Stimulated activated CD8-positive, alpha-beta memory T cell treated with anti-CD3 and anti-CD28 coated beads, Interleukin-4, amount 100 ng/mL, for 24 hours (primary cell): Measurements from ENCODE around the gene PPP6R2.

Source experiments
- DNase-seq: peaks from one replicate; pipeline ENCODE4 v3.0.0-alpha.2; 2020; ENCODE audit warnings: low read depth

PPP6R2 gene

DNA sequence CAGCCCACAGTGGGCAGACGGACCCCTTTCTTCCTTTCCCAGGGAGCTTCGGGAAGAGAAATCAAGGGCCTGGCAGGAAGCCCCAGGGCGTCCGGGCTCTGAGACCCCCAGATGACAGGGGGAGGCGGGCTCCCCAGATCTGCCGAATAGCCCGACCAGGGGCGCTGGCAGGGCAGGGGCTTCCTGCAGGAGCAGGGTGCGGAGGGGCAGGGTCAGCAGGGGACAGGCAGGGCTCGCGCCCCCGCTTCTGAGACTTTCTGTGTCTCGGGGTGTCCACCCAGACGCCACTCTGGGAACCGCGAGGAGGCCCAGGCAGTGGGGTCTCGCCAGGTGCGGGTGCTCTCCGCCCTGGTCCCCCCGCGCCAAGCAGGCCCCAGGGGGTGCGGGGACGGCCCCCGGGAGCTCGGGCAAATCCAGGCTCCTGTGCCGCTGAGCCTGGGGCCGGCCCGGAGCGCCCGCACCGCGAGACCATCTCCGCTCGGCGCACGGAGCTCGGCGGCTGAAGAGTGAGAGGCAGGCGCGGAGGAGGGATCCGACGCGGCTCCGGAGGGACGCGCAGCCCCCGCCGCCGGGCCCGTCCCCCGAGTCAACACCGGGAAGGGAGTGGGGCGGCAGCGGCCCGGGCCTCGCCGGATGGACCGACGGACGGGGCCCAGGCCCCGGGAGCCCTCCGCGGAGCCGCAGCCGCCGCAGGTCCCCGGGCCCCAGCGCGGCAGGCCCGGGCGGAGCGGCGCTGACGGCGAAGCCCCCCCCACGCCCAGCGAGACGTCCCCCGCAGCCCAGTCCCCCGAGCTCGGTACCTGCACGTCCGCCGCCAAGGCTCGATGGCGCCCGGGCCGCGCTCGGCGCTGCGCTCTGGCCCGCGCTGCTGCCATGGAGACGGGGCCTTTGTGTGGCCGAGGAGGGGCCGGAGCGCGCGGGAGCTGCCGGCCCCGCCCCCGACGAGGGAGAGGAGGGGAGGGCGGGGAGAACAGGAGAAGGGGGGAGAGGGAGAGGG, 36.1 kb upstream of the PPP6R2 start, which contains the start of gene PLXNB2:
PLXNB2 (minus strand) TSS at position 894 of the 997 bp plus-strand sequence. CDS start 17,062 bp downstream, outside the sequence.
- no peak for DNase-seq

DNA sequence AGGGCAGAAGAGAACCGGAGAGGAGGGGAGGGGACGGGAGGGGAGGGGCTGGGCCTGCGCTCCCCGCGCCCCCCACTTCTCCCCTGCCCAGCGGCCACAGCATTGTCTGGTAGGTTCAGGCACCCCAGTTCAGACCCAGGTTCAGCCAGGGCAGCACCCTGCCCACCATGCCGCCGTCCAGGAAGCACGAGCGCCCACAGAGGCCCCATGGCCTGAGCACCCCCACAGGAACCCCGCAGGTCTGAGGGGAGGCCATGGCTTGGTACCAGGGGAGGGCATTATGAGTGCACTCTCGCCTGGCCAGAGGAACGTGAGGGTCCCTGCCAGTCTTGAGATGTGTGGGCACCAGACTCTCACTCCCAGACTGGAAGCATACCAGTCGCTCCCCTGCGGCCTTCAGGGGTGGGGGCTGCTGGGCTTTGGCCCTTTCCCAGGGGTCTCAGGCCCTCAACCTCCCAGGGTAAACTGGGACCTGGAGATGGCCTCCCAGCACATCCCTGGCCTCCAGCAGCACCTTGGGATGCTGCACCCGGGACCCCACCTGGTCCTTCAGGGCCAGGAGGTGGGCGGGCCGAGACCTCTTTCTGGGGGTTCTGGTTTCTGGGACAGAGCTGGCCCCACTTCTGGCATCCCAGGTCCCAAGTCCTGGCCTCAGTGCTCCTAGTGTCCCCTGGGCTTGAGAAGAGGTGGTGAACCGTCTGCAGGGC, 35.1 kb upstream of the PPP6R2 start:
- no peak for DNase-seq

DNA sequence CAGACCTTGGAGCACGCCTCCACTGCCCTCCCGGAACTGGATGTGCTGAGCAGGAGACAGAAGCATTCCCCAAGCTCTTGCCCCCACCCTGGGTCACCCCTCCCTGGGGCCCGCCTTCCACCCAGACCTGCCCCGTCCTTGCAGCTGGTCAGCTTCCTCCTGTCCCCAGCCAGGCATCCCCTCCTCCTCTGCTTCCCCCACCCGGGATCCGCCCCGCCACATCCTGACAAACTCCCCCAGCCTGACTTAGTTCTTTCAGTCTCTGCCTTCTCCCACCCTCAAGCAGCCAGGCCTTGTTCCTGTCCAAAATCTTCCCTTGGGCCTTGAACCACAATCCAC, 34.6 kb upstream of the PPP6R2 start:
- DNase-seq: no peak

DNA sequence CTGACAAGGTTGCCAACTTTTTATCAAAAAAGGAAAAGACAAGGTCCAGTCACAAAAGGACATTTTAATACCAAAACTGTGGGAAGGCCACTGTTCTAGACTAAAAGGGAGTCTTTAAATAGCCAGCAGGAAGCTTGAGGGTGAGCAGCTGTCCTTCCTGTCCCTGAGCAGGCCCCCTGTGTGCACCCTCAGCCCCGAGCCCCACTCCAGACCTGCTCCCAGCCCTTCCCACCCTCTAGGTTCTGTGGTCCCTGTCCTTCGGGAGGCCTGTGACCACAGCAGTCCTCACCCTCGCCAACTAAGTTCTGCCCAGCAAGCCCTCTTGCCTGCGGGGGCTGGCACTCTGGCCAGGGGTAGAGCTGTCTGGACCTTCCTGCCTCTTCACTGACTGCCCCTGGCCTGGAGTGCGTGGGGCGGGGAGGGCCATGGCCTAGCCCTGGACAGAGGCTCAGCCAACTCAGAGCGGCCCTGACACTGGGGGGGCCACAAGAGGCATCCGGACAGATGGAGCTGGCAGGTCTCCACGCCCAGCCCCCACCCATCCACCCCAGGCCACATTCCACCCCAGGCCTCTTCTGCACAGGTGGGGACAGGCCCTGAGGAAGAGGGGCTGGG, 34.0 kb upstream of the PPP6R2 start:
- DNase-seq: no peak

DNA sequence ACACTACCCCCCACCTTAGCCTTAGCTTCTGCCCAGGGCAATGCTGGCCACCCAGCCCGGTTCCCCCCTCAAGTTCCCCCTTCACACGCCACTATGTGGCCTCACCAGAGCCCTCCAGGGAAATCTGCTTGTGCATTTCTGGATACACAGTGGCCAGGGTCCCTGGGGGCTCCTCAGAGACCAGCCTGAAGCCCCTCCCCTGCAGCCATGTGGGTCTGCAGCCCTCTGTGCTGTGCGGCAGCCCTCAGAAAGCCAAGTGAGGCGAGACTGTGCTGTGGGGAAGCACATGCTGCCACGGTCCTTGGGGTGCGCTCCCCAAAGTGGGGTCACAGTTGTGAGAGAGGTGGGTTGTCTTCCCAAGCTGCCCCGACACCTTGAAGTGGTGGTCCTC, 33.5 kb upstream of the PPP6R2 start:
- no peak for DNase-seq

DNA sequence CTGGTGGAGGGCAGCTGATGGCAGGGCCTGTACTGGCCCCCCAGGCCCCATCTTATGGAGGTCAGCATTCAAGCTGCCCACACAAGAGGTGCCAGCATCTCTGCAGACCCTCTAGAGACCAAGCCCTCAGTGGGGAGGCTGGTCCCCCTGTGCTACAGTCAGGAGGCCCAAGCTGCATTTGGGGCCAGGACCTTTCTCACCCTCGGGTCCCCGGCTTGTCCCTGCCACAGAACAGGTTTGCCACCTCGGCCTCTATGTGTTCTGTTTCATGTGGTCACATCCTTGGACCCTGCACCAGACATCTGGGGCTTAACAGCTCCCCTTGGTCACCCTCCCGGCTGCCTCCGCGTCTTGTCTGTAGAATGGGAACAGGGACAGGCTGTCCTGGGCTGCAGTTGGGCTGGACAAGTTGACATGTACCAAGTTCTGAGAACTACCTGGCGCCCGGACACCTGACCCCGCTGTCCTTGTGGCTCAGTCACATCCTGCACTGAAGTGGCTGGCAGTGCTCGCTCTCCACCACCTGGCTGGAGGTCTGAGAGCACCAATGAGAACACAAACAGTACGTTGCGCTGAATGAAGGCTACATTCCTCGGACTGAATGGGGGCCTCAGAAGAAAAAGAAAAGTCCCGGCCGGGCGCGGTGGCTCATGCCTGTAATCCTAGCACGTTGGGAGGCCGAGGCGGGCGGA, 33.0 kb upstream of the PPP6R2 start:
- DNase-seq: no peak

DNA sequence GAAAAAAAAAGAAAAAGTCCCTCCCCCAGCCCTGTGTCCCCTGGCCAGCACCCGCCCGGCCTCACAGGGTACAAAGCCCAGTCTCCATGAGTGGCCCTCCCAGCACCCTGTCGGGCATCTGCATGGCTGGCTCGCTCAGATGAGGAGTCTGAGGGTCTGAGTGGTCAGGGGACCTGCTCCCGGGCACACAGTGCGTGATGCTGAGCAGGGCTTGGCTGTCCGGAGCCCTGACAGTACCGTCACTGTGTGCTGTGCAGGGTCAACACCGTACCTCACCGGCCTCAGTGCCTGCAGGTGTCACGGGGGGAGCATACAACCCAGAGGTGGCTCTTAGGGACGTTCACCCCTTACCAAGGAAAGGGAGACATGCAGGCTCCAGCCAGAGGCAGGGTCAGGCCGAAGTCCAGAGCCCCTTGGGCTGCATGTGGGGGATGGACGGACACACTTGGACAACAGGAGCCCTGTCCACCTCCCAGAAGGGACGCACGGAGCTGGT, 32.1 kb upstream of the PPP6R2 start:
- DNase-seq: no peak

DNA sequence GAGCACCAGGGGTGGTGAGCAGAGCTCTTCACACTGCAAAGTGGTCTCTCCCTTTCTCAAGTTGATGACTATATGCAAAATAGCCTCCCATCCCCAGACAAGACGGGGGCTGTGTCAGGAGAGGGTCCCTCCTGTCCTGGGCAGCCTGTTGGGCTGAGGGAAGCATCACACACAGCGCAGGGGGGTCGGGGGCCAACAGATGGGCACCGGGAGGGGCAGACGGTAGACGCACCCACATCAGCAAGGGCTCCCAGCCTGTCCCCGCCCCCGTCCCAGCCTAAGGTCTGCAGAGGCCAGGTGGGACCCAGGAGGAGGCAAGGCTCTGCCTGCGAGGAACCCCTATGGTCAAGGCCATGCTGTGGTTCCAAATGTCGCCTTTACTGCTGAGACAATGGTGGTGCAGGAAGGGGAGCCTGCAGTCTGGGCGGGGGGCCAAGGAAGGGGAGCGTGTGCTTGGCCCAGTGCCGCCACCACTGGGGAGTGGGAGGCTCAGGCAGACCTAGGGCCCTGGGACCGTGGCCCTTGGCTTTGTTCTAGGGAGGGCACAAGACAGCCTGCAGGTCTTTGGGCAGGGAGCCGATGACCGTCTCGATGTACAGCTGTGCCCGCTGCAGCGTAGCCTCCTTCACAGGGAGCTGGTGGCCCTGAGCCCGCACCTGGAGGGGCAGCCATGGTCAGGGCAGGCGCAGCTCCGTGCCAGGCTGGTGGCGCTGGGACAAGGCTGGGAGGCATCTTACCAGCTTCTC, 31.3 kb upstream of the PPP6R2 start:
- DNase-seq: no peak

DNA sequence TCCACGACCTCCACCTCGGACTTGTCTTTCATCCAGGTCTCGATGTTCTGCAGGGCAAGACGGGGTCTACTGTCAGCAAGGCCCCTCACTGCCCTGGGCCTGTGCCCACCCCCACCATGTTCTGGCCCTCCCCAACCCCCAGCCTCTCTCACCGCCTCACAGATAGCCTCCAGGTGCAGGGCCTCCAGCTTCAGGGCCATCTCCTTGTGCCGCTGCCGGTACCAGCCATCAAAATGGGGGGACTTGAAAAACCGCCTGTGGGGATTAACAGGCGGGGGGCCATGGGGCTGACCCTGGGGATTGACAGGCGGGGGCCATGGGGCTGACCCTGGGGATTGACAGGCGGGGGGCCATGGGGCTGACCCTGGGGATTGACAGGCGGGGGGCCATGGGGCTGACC, 30.8 kb upstream of the PPP6R2 start:
- no peak for DNase-seq

DNA sequence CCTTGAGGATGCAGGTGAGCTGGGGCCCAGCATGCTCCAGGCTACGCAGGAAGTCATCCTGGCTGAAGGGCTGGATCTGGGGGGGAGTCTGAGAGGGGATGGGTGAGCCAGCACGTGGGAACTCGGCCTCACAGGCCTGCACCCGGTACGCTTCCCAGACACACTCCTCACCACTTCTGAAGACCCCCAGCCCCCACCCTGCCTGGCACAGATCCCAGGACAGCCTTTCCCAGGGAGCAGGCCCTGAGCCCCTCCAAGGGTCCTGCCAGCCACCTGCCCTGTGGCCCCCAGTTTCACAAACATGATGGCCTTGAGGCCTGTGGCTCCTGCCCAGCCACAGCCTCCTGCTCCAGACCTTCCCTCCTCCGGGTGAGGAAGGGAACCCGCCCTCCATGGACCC, 30.1 kb upstream of the PPP6R2 start:
- no peak for DNase-seq

DNA sequence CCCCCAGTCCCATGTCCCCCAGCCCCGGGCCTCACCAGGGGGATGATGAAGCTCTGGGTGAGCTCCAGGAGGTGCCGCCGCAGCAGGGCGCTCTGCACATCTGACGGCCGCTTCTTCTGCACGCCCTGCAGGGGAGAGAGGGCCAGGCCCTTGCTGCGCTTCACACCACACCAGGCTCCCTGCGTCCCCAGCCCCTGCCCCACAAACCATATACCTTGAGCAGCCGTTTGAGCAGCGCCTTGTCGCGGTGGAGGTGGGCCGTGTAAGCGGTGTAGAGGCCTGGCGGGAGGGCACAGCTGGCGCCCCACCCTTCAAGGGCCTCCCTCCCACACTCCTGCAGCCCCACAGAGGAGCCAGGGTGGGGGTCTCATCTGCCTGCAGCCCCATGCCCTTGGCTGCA, 29.5 kb upstream of the PPP6R2 start:
- DNase-seq: no peak

DNA sequence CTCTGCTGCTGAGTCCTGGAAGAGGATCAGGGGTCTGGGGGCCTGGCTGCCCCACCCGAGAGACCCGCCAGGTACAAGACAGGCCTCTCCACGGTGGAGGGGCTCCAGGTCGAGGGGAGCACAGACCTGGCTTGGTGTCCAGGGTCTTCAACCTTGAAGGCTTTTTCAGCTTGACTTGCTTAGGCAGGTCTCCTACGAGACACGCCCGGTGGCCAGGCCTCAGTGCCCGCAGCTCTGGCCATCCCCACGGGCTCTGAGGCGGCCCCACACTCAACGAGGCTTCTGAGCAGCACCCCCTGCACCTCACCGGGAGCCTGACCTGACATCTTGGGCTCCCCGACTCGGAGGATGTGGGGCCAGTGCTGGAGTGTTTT, 29.1 kb upstream of the PPP6R2 start:
- DNase-seq: no peak

DNA sequence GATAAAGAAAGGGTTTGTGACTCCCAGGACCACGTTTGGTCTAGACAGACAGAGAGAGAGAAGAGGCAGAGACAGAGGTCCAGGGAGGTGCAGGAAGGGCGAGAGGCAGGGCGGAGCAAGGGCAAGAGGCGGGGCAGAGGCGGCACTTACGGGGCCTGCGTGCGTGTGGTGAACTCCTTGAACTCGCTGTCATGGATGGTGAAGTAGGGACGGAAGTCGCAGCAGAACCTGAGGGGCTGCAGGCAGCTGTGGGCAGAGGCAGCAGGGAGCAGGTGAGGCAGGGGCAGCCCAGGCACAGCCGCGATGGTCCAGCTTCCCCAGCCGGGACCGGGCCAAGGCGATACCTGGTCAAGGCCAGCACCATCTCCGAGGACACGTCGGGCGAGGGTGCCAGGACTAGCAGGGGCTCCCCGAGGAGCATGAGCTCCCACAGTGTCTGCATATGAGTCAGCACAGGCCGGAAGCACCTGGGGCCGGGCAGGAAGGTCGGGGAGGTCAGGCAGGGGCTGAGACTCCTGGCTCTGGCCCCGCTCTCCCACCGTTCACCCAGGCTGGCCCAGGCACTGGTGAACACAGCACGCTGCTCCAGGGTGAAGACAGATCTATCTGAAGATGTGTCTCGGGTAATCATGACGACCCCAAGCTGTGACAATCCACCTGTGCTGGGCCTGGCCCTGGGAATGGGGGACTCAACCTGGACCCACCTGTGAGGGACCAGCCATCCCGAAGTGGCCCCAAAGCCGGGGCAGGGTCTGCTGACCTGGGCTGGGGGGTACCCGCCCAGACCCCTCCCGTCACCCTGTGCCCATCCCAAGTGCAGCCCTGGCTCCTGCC, 28.5 kb upstream of the PPP6R2 start:
- DNase-seq: peak; percentile 71

DNA sequence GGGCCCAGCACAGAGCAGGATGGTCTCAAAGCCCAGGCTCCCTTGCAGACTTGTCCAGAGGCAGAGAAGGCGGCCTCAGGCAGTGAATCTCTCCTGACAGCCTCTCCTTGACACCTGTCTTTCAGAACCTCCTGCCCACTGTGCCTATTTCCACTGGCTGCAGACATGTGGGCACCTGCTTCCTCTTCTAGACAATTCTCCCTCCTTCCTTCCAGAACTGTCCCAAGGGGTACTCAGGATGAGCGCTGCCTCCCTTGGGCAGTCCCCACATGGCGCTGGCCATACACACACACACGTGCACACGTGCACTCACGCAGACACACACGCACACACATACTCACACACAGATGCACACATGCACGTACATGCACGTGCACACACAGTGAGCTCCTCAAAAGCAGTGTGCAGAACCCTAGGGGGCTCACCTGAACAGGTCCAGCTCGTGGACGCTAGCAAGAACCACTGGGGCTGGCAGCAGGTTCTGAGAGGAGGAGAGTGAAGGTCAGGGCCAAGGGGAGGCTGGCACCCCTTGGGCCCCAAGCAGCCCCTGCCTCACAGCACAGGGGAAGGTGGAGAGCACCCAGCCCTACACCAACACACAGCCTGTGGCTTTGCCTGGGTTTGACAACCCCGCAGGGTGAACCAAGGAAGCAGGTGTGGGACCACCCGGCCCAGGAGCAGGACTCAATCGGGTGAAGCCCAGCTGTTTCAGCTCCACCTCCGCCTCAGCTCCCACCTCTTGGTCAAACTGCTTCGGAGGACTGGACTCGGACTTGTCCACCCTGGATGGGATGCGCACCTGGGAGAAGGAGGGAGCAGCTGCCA, 27.6 kb upstream of the PPP6R2 start:
- DNase-seq: no peak

DNA sequence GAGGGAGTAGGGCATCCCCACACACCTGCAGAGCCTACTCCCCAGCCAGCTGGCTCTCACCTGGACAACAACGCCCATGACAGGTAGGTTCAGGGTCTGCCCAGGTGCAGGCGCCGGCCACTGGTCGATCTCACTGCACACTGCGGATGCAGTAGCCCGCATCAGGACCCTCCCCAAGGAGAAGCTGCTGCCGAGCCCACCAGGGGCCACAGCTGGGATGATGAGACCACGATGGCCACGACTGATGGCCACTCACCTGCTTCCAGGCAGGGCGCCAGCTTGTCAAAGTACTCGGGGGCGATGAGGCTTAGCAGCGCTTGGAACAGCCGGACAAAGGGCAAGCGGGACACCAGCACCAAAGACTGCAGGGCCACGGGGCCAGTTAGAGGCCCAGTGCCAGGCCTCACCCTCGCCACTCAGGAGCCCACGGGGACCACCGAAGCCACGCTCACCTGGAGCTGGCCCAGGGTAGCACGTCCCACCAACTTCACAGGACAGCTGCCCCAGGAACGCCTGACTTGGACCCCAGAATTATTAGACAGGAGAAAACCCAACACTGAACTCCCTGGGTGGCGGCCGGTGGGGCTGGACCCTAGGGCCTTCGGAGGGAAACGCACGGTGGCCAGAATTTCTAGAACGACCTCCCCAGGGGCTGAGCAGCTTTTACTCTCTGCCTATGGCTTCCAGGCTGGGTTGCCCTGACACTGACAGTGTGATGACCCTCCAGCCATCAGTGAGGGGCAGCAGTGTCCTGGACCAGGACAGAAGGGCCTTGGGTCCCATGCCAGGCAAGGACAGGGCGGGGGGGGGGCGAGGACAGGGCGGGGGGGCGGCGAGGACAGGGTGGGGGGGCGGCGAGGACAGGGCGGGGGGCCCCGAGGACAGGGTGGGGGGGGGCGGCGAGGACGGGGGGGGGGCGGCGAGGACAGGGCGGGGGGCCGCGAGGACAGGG, 26.7 kb upstream of the PPP6R2 start:
- no peak for DNase-seq

DNA sequence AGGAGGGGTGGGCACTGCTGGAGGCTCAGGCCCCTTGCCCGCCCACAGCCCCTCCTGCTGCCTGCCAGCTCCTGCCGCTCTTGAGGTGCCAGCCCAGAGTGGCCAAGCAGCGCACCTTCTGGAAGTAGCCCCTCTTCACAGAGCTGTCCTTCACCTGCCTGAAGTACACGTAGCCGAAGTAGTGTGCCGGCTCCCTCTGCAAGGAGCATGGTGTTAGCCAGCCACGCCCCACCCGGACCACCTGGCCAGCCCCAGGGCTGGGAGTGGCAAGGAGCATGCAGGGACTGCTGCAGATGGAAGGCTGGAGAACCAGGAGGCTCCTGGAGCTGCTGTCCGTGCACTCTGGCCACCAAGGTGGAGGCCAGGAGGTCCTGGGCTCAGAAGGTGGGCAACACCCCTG, 25.9 kb upstream of the PPP6R2 start:
- no peak for DNase-seq

DNA sequence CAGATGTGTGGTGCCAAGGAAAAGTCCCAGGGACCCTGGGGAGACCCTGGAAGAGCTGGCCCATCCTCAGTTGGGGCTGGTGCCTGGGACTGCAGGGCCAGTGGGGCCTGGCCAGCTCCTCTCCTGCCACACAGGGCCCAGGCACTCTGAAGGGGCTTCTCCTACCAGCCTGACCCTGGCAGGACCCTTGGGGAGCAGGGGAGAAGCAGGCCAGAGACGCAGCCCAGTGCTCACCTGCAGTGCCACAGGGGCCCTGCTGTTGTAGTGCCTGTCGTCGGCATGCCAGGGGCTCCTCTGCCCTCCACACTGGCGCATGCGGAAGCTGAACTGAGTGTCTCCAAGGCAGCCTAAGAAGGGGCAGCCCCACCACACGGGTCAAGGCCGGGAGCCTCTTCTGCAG, 25.5 kb upstream of the PPP6R2 start:
- no peak for DNase-seq

DNA sequence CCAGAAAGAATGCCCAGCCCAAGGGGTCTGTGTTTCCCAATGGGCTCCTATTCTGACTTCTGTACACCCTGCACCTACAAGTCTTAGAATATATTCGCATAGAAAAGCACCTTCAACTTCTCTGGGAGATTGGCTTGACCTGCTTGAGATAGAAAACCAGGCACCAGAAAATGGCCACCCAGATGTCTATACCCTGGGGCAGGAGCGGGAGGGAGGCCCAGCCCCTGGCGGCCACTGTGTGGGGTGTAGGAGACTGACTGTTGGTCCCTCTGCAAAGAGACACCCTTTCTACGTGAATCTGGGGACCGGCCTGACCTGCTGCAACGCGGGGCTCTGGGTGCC, 24.8 kb upstream of the PPP6R2 start:
- no peak for DNase-seq
